ENCODE data around the gene HLA-DRB5.
"Not testable (repeated sequence)": the region's sequence is repeated elsewhere in the genome, so short reads cannot be mapped to it uniquely, and the experiment has no call there.

Gene HLA-DRB5

GRCh38 chr6:32501016-32501415, 29.1 kb downstream of the HLA-DRB5 start:
- no peak for DNase-seq (ENCODE audit: low read depth)

- no peak for DNase-seq (ENCODE audit: low read depth)
These were observed 37.7 kb downstream of the HLA-DRB5 start for GRCh38 chr6:32492351-32492750.

GRCh38 chr6:32491700-32492099, 38.4 kb downstream of the HLA-DRB5 start:
- no peak for DNase-seq (ENCODE audit: low read depth)

- no peak for DNase-seq (ENCODE audit: low read depth)
These were observed 42.0 kb downstream of the HLA-DRB5 start for GRCh38 chr6:32488083-32488482.

- no peak for DNase-seq (ENCODE audit: low read depth)
These were observed 45.5 kb downstream of the HLA-DRB5 start for GRCh38 chr6:32484614-32484998.

GRCh38 chr6:32483968-32484613, 46.0 kb downstream of the HLA-DRB5 start:
- DNase-seq (ENCODE audit: low read depth): no peak

GRCh38 chr6:32475392-32476206, 54.5 kb downstream of the HLA-DRB5 start:
- no peak for DNase-seq (ENCODE audit: low read depth)

- not testable (repeated sequence) for DNase-seq (ENCODE audit: low read depth)
These were observed 56.4 kb downstream of the HLA-DRB5 start for GRCh38 chr6:32473376-32474348.

GRCh38 chr6:32472781-32473375, 57.2 kb downstream of the HLA-DRB5 start:
- DNase-seq (ENCODE audit: low read depth): no peak

GRCh38 chr6:32467743-32468503, 62.2 kb downstream of the HLA-DRB5 start:
- not testable (repeated sequence) for DNase-seq (ENCODE audit: low read depth)
